GF-D8 (cell line): ENCODE measurements around the gene KLF13.

ENCODE experiments used
- DNase-seq: peaks from one replicate; lab custom pipeline; 2025; lab: John Stamatoyannopoulos, UW

KLF13 gene

GRCh38 chr15:31332020-31332680 lies 5.5 kb downstream of the KLF13 start:
- DNase-seq, result no peak

GRCh38 chr15:31332681-31333071 lies 6.0 kb downstream of the KLF13 start:
- DNase-seq, result no peak

GRCh38 chr15:31333119-31333518 lies 6.5 kb downstream of the KLF13 start:
- no peak for DNase-seq

GRCh38 chr15:31333820-31334219 lies 7.2 kb downstream of the KLF13 start:
- DNase-seq, result no peak

GRCh38 chr15:31335989-31336592 lies 9.5 kb downstream of the KLF13 start:
- no peak for DNase-seq

GRCh38 chr15:31336593-31337295 lies 10.1 kb downstream of the KLF13 start:
- no peak for DNase-seq

GRCh38 chr15:31337352-31338031 lies 10.9 kb downstream of the KLF13 start:
- no peak for DNase-seq

- no peak for DNase-seq
Measured at GRCh38 chr15:31338318-31338878, 11.8 kb downstream of the KLF13 start.

GRCh38 chr15:31338879-31339557 lies 12.4 kb downstream of the KLF13 start:
- DNase-seq, result peak; percentile 22

- DNase-seq, result no peak
Measured at GRCh38 chr15:31339558-31339895, 12.9 kb downstream of the KLF13 start.

- no peak for DNase-seq
Measured at GRCh38 chr15:31340047-31340446, 13.4 kb downstream of the KLF13 start.

GRCh38 chr15:31340592-31340991 lies 14.0 kb downstream of the KLF13 start:
- DNase-seq, result no peak

- DNase-seq, result no peak
Measured at GRCh38 chr15:31341071-31341470, 14.4 kb downstream of the KLF13 start.

- no peak for DNase-seq
Measured at GRCh38 chr15:31341496-31342195, 15.0 kb downstream of the KLF13 start.

- DNase-seq, result no peak
Measured at GRCh38 chr15:31342381-31342780, 15.7 kb downstream of the KLF13 start.

GRCh38 chr15:31342781-31343626 lies 16.4 kb downstream of the KLF13 start:
- no peak for DNase-seq

- DNase-seq, result no peak
Measured at GRCh38 chr15:31343831-31344230, 17.2 kb downstream of the KLF13 start.

GRCh38 chr15:31344266-31344665 lies 17.6 kb downstream of the KLF13 start:
- DNase-seq, result no peak

GRCh38 chr15:31344823-31345605 lies 18.4 kb downstream of the KLF13 start:
- no peak for DNase-seq
